Brain microvascular endothelial cell (primary cell): Measurements from ENCODE around the gene DNAL1.
A peak's percentile ranks its signal among the peaks of the same experiment; 100 is the strongest.
"Not testable (repeated sequence)": the region's sequence is repeated elsewhere in the genome, so short reads cannot be mapped to it uniquely, and the experiment has no call there.

ENCODE experiments used
- DNase-seq: peaks from one replicate; pipeline ENCODE4 v3.0.0-alpha.2; 2020
- H3K27ac ChIP-seq: fragments of 250-450 bp; sonication (Bioruptor Pico); 2 replicates; pipeline ENCODE4 v1.5.1; 2020; ENCODE audit warnings: mild to moderate bottlenecking, moderate library complexity
- H3K27me3 ChIP-seq: fragments of 250-450 bp; sonication (Bioruptor Pico); replicated peaks from 2 replicates; pipeline ENCODE4 v1.5.1; 2020; ENCODE audit warnings: mild to moderate bottlenecking
- H3K36me3 ChIP-seq: fragments of 250-450 bp; sonication (Bioruptor Pico); replicated peaks from 2 replicates; pipeline ENCODE4 v1.5.1; 2020; ENCODE audit warnings: mild to moderate bottlenecking
- H3K4me3 ChIP-seq: 2 replicates; pipeline ENCODE4 v1.5.1; 2011; ENCODE audit warnings: low read depth, mild to moderate bottlenecking, control low read depth, low read length, moderate library complexity
- CTCF ChIP-seq: IDR thresholded peaks from 2 replicates; pipeline ENCODE4 v1.5.1; 2011; ENCODE audit warnings: low read depth, mild to moderate bottlenecking, moderate library complexity, low read length, control low read depth, inconsistent platforms; ENCODE audit errors: missing control alignments
- in situ Hi-C: cut with HindIII; loops from 2 replicates; pipeline ENCODE4 v1.10.0; 2017; ENCODE audit warnings: low sequenced_read_pairs, low pct_ligation_motif_present

DNAL1 gene

GRCh38 chr14:73633116-73634010 is 11.4 kb upstream of the DNAL1 start:
- no peak overlapping the region for H3K27ac ChIP-seq
- peak overlapping the region; percentile 63 for H3K4me3 ChIP-seq
- DNase-seq = peak; percentile 44
- no peaks in the 10 kb centered on the region for H3K36me3 ChIP-seq
- peak; percentile 88 for TF ChIP-seq CTCF
- H3K27me3 ChIP-seq = no peaks in the 10 kb centered on the region
- in situ Hi-C loops = no loop called here

- in situ Hi-C loops = no loop called here
- Histone ChIP-seq H3K27ac (no peak overlapping the region), H3K4me3 (peak overlapping the region; percentile 63), H3K36me3 (no peaks in the 10 kb centered on the region), H3K27me3 (no peaks in the 10 kb centered on the region)
- DNase-seq = no peak
- peak; percentile 60 for TF ChIP-seq CTCF
Observed at GRCh38 chr14:73634011-73634833, 10.6 kb upstream of the DNAL1 start.

GRCh38 chr14:73636355-73636754 is 8.4 kb upstream of the DNAL1 start:
- H3K27me3 ChIP-seq, DNase-seq, H3K4me3 ChIP-seq, H3K36me3 ChIP-seq, in situ Hi-C loops, H3K27ac ChIP-seq: not testable (repeated sequence)

GRCh38 chr14:73637830-73638229 is 7.0 kb upstream of the DNAL1 start:
- H3K27ac ChIP-seq = no peak overlapping the region
- H3K27me3 ChIP-seq = no peaks in the 10 kb centered on the region
- H3K4me3 ChIP-seq = no peak overlapping the region
- H3K36me3 ChIP-seq = no peaks in the 10 kb centered on the region
- no peak for TF ChIP-seq CTCF
- in situ Hi-C loops = no loop called here
- DNase-seq = no peak

GRCh38 chr14:73640796-73641365 is 3.9 kb upstream of the DNAL1 start:
- Histone ChIP-seq H3K27me3 (no peaks in the 10 kb centered on the region), H3K27ac (no peak overlapping the region), H3K4me3 (no peak overlapping the region), H3K36me3 (no peaks in the 10 kb centered on the region)
- in situ Hi-C loops = no loop called here
- TF ChIP-seq CTCF = no peak
- no peak for DNase-seq

- Histone ChIP-seq H3K4me3 (peak overlapping the region; percentile 95), H3K27me3 (no peaks in the 10 kb centered on the region), H3K36me3 (no peaks in the 10 kb centered on the region), H3K27ac (peak overlapping the region; percentile 87)
- DNase-seq = no peak
- TF ChIP-seq CTCF = no peak
- in situ Hi-C loops = no loop called here
Observed at GRCh38 chr14:73645248-73645610, 443 bp downstream of the DNAL1 start.
